HG03139 (cell line): Measurements from ENCODE around the gene SPATA2L.
A peak's percentile ranks its signal among the peaks of the same experiment; 100 is the strongest.

Source experiments
- ATAC-seq: cut with Tn5 transposase; IDR thresholded peaks from one replicate; pipeline ENCODE4 v1.9.1; 2021; ENCODE audit not compliant: unreplicated experiment

The SPATA2L gene

GRCh38 chr16:89660146-89660545 lies 41.4 kb downstream of the SPATA2L start:
- ATAC-seq: no peak

DNA sequence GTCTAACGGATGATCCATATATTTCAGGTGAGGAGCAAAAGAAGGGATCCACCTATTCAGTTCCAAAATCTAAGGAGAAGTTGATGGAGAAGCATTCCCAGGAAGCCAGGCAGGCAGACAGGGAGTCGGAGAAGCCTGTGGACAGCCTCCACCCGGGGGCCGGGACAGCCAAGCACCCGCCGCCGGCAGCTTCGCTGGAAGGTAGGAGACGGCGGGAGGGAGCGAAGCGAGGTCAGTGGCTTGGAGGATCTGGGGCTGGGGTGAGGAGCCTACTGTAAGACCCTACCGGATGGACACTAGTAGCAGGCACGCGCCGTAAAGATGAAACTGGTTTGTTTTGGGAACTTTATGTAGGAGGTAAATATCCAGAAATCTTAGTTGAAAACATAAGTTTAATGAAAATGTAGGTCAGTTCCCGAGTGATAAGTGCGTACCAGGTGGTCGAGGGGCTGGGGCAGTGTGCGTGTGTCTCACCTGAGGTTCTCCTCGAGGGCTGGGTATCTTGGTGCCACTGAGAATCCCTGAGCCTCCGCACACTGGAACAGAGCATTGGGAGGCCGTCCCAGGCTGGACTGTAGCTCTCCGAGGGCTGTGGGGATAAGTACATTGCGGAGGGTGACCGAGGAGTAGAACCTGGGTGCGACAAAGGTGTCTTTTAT lies 43.2 kb downstream of the SPATA2L start:
- ATAC-seq: no peak

DNA sequence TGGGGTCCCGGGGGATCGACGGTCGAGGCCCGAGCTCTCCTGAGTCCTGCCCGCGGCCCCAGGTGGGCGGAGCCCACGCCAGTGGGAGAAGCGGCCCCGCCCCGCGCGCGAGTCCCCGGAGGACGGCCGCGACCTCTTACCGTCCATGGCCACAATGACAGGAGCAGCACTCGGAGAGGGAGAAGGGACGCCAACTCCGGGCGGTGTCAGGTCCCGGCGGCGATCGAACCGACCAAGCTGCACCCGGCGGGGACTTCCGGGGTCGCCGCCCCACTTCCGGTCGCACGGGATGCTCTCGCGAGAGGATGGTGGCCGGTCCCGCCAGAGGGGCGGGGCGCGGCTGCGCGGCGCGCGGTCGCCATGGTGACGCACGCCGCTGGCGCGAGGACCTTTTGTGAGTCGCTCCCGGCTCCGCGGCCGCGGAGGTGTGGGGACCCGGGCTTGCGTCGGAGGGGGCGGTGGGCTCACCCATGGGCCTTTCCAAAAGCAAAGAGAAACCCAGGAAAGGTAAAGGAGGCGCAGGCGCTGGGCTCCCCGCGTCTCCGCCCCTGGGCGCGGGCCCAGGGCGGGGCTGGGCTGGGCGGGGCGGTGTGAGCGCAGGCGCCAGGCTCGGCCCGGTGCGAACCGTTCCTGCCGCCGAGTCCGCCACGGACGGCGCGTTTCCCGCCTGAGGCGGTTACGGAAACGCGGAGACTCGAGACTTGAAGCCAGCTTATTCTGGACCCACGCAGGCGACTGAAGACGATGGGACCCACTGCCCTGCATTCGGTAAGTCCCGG lies 43.9 kb downstream of the SPATA2L start, which contains the start of the genes CHMP1A and SPATA33:
Gene CHMP1A (minus strand): TSS at position 267 of the 779 bp plus-strand sequence. CDS start 120 bp downstream, at position 147.
Gene SPATA33 (plus strand): TSS at position 395 of the 779 bp plus-strand sequence. CDS start 76 bp downstream, at position 471.
- peak; percentile 72 for ATAC-seq

DNA sequence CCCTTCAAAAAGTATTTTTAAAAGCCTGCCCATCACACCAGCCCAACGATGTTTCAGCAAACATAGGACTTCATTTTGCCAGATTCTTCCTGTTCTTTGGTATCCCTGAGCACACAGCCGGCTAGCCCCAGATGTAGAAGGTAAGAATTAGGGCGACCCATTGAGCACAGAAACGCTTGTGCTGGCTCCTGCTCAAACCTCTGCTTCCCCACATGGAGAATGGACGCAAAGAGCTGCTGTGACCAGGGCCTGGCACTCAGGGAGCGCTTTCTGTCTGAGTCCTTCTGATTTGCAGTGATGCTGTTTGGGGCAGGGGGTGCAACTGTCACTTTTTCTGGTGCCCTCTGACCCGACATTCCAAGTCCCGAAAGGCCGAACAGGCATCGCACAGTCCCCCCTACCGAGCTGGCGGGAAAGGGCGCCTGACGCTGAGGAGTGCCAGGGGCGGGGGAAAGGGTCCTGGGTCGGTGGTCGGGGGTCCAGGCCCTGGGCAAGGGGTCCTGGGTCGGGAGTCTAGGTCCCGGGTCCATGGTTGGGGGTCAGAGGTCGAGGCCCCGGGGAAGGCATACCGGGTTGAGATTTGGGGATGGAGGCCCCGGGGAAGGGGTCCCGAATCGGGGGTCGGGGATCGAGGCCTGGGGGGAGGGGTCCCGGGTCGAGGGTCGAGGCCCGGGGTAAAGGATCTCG lies 44.9 kb downstream of the SPATA2L start:
- ATAC-seq: no peak

DNA sequence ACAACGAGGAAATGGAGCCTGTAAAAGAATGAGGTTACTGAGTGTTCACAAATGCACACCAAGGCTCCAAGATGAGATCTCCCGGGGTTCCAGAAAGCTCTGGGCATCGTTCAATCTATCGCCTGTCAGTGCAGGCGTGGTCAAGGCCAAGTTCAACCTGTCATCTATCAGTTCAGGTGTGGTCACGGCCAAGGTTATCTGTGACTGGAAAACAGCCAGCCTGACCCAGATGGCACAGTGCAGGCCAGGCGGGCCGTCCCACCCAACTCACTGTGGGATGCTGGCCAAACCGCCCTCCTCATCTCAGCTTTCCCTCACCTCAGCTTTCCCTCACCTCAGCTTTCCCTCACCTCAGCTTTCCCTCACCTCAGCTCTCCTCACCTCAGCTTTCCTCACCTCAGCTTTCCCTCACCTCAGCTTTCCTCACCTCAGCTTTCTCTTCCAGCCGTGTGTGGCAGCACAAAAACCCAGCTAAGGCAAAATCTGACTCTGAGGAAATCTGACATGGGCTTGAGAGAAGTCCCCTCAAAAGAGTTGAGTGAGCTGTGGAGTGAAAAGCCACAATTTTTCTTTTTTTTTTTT lies 46.4 kb downstream of the SPATA2L start:
- ATAC-seq: no peak

GRCh38 chr16:89653656-89654295 lies 47.7 kb downstream of the SPATA2L start:
- ATAC-seq: no peak

- no peak for ATAC-seq
These were observed 49.9 kb downstream of the SPATA2L start for GRCh38 chr16:89651584-89651983.

- ATAC-seq: no peak
These were observed 54.6 kb downstream of the SPATA2L start for GRCh38 chr16:89646906-89647305.
